Activated T-helper 1 cell treated with Interleukin-2 at 50 U/mL for 16 hours (primary cell): ENCODE measurements around the gene CARMIL1.
"Not testable (repeated sequence)": the region's sequence is repeated elsewhere in the genome, so short reads cannot be mapped to it uniquely, and the experiment has no call there.

Experiments
- DNase-seq: peaks from one replicate; pipeline ENCODE4 v3.0.0-alpha.2; 2020; ENCODE audit warnings: low read depth

CARMIL1 gene

DNA sequence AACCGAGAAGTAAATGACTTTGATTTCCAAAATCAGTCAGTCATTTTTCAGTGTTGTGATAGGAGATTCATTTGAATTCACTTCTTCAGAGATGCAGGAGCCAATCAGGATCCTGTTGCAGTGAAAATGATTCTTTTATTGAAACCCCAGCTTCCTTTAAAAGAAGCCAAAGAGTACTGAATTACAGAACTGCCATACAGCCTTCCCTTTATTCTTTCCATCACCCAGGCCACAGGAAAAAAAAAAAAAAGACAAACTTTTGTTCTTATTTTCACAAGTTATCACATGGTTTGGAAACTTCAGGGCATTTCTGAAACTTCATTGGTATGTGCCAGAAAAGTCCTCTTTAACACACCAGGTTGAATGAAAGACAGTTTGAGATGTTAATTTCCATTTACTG, 1.8 kb upstream of the CARMIL1 start:
- DNase-seq: no peak

DNA sequence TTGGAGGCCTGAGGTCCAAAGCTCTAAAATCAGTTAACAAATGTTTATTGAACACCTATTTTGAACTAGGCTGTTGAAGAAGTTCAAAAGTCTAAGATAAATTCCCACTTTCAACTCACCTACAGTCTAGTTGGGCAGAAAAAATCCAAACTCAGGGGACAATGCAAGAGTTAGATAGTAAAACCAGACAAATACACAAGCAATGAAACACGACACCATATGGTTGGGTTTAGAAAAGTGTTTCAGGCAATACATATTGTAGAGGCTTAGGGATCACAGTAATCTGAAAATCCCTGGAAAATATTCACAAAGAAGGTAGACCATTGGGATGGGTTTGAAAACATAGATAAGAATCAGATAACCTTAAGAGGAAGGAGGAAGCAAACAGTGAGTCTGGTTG, 1.3 kb upstream of the CARMIL1 start:
- DNase-seq: no peak

- no peak for DNase-seq
These were observed 787 bp upstream of the CARMIL1 start for GRCh38 chr6:25278261-25278913.

DNA sequence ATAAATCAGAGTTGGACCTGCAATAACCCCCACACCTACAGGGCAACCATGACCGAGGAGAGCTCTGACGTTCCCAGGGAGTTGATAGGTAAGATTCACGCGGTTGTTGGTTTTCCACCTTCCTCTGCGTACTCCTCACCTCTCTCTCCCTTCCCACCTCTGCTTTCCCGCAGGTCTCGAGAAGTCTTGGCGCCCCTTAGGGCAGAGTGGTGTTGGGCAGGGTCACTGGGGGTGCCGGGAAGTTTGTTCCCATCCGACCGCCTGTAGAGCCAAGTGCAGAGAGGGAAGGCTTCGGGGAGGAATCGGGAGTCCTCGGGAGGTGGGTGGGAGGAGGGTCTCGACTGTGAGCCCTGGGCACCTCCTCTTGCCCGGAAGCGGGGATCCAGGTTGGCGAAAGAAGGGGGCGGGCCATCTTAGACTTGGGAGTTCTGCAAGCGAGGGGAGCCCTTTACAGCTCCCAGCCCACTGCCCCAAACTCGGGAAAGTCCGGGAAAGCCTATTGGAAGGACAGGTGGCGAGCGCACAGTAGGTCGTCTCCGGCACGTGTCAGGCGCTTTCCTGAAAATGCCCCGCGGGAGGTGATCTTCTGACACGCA, 672 bp downstream of the CARMIL1 start:
- no peak for DNase-seq

- DNase-seq: no peak
These were observed 1.3 kb downstream of the CARMIL1 start for GRCh38 chr6:25280344-25281074.

GRCh38 chr6:25286891-25287290, 7.7 kb downstream of the CARMIL1 start:
- no peak for DNase-seq

GRCh38 chr6:25287941-25288340, 8.8 kb downstream of the CARMIL1 start:
- no peak for DNase-seq

GRCh38 chr6:25288518-25288917, 9.3 kb downstream of the CARMIL1 start:
- no peak for DNase-seq

DNA sequence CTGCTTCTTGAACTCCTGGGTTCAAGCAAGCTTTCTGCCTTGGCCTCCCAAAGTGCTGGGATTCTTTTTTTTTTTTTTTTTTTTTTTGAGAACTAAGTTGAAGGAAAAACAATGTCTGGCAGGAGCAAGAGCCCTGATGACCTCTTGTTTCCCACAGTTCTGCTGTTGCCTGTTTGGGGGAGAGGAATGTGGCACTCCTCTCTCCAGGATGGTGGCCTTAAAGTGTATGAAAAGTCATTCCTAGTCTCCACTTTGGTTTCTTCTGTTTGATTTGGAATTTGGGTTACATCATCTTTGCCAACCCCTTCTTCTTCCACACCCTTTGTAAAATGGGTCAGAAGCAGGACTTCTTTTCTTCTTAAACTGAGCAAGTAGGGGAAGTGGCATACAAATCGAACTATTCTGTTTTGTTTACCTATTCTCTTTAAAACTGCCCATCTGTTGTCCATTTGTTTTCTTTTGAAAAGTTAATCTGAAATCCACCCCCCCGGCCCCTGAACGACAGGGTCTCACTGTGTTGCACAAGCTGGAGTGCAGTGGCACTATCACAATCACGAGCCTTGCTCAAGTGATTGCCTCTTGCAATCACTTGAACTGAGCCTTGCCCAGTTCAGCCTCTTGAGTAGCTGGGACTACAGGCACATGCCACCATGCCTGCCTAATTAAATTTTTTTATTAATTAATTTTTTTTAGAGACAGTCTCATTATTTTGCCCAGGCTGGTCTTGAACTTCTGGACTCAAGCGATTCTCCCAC, 11.3 kb downstream of the CARMIL1 start:
- no peak for DNase-seq

DNA sequence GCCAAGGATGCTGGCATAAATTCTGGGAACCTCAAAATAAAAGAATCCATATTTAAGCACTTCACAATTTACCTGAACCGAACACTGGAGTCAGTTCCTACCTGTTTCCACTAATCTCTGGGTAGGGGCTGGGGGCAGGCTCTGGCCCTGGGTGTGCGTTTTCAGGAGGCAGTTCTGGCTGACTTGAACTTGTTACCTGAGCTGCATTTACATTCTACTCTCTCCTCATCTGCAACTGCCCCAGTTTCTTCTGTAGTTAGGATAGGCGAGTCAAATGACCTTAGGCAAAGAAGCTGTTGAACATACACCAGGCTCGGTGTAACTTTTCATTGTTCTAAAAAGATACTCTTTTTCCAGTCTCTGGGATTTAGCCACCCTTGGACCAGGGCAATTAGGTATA, 13.2 kb downstream of the CARMIL1 start:
- no peak for DNase-seq

DNA sequence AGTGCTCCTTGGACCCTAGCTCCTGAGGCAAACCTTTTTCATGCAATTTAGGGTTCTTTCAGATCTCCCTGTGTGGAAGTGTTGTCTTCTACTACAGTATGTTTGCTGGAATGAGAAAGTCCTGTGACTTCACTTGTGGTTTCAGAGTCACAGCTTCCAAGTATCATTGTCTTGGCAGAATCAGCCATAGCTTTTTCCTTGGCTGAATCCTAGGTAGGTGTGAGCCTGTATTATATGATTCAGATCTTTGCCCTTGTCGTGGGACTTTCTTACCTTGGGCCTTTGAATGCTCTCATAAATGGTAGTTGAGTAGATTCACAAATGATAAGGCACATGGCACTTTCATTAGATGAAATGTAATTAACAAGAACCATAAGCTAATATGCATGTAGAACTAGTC, 16.5 kb downstream of the CARMIL1 start:
- DNase-seq: no peak

- no peak for DNase-seq
These were observed 17.2 kb downstream of the CARMIL1 start for GRCh38 chr6:25296217-25296905.

DNA sequence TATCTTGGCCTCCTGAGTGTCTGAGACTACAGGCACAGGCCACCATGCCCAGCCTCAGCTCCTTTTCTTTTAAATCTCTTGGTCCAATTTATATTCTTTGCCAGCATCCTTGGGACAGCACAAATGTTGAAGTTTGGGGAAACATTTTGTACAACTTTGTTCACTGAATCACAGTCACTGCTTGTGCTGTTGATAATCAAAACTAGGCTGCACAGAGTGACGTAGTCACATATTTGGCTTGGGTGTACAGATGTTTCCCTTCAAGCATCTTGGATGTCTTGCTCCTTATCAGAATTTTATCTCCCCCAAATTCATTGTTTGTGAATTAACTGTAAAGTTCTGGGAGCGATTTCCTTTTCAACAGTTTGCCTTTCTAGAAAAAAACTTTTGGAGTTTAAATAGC, 17.9 kb downstream of the CARMIL1 start:
- no peak for DNase-seq

DNA sequence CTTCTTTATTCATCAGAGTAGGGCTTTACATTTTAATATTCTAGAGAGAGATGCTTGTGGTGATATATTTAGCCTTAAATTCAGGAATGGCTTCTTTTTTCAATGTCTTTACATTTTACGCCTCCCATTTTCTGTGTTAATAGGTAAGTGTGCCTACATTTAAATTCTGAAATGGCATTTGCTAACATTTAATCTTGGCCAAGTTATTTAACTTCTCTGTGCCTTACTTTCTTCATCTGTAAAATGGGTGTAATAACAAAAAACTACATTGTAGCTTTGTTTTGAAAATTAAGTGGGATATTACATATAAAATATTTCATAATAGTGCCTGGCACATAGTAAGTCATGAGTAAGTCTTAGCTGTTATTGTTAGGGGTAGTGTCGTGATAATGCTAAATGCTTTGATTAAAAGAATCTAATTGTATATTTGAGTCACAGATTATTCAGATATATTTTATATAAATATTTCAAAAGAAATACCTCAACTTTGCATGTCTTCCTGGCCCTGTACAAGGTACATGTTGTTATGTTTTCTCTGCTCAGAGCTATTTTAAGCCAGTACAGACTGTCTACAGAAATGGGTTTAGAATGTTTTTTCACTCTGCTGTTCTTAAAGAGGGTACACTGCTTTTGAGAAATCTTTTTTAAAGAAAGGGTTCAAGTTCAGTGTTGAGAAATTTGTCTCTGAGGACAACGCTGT, 18.8 kb downstream of the CARMIL1 start:
- DNase-seq: no peak

GRCh38 chr6:25298523-25298865, 19.3 kb downstream of the CARMIL1 start:
- DNase-seq: not testable (repeated sequence)

DNA sequence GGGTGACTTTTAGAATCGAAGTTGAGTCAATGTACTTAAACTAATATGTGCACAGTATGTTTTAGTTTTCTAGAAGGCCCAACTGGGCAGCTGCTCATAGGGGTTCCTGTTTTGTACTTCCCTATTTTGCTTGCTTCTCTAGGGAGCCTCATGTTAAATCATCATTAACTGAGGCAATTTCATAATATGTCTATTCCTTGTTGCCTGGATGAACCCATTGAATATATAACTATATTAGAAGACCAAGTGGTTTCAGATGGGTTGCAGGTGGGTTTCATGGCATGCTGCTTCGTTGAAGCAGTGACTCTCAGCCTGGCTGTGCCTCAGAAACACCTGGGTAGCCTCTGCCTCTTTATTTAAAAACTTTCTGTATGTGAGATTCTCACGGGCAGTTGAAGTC, 22.2 kb downstream of the CARMIL1 start:
- DNase-seq: no peak

- no peak for DNase-seq
These were observed 23.0 kb downstream of the CARMIL1 start for GRCh38 chr6:25302151-25302550.

- DNase-seq: no peak
These were observed 23.5 kb downstream of the CARMIL1 start for GRCh38 chr6:25302677-25303128.

DNA sequence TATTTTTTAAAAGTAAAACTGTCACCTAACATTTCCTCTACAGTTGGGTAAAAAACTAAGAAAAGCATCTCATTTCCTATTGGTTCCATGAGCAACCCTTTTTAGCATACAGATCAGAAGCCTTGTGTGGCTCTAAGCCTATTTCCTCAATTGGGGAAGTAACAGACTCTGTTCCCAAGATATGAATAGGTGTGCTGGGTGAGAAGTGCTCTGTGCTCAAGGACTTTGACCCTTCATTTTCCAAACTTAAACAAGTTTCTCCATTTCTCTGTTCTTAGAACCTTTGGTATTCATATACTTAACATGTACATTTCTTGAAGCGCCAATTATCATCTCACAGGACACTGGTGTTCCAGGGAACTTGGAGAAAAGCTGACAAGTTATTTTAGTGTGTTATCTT, 24.1 kb downstream of the CARMIL1 start:
- no peak for DNase-seq

DNA sequence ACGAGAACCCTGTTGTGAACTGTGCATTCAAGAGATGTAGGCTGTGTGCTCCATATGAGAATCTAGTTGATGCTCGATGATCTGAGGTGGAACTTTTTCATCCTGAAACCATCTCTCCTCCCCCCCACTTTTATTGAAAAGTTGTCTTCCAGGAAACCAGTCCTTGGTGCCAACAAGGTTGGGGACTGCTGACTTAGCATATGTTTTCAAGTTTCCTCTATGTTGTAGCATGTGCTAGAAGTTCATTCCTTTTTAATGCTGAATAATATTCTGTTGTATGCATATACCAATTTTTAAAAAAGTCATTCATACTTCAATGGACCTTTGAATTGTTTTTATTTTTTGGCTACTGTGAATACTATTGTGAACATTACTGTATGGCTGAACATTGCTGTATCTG, 27.2 kb downstream of the CARMIL1 start:
- DNase-seq: no peak

GRCh38 chr6:25307805-25308494, 28.8 kb downstream of the CARMIL1 start:
- no peak for DNase-seq
